Breast epithelium (tissue), 3 donors: ENCODE results near the gene MUC20.

Experiments
- POLR2A ChIP-seq: fragments of 450-650 bp; IDR thresholded peaks from one replicate; pipeline ENCODE4 v1.6.1; 2016; ENCODE audit warnings: antibody characterized with exemption, mild to moderate bottlenecking, moderate library complexity
- POLR2AphosphoS5 ChIP-seq, 3 donors: sonication (generic); formaldehyde crosslinking; IDR thresholded peaks; one replicate each; pipeline ENCODE4 v1.6.1; 2017; ENCODE audit warnings: antibody characterized with exemption in 3 of 3

DNA sequence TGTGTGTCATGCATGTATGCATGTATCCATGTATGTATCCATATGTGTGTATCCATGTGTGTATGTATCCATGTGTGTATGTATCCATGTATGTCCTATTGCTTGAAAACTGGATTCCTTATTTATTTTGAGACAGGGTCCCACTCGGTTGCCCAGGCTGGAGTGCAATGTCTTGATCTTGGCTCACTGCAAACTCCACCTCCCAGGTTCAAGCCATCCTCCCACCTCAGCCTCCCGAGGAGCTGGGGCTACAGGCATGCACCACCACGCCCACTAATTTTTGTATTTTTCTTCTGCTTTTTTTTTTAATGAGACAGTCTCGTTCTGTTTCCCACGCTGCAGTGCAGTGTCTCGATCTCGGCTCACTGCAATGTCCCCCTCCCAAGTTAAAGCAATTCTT is 34.1 kb downstream of the MUC20 start:
- TF ChIP-seq POLR2A (no peak), POLR2AphosphoS5 (IDR thresholded peaks at IDR 0.05) (no peak)
